Measurements from ENCODE around the gene TNFAIP8. TPM values are rescaled to one million over a fixed set of nuclear protein-coding genes. Genes with fewer than 3 reads are reported as not detected.

TNFAIP8 gene
- total RNA-seq, 3 donors from 2014 or later (not counting 1 experiment from before 2014, with no cell fraction given) = 47.6 to 87.5 (median 76.3) TPM

DNA sequence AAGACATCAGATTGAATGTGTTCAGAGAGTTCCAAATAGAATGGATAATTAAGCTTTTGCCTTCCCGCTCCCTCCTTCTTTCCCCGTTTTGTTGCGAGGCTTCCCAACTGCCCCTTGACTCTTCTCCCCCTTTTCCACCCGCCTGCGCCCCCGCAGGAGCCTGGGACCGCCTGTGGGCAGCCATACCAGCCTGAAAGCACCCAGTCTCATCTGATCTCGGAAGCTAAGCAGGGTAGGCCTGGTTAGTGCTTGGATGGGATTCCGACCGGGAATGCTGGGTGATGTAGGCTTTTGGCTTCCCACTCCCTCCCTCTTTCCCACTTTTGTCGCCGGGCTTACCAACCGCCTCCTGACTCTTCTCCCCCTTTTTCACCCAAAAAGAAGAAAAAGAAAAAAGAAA is 89.7 kb downstream of the TNFAIP8 start:
- Mint-ChIP-seq H3K9me3 (no peaks in the 10 kb centered on the region), H3K4me3 (no peak overlapping the region), H3K4me1 (no peaks in the 10 kb centered on the region), H3K36me3 (no peaks in the 10 kb centered on the region), H3K27ac (no peak overlapping the region), H3K27me3 (ENCODE audit: low read depth in 2 of 2) (peaks cover 32 to 56% of the 10 kb centered on the region in 2 donors)
- WGBS (ENCODE audit: insufficient coverage) = 95% methylated on average over 8 of the region's 13 CpGs
- H3K27ac ChIP-seq (ENCODE audit: low read length) = no peak overlapping the region
- TF ChIP-seq, protein P1, sequence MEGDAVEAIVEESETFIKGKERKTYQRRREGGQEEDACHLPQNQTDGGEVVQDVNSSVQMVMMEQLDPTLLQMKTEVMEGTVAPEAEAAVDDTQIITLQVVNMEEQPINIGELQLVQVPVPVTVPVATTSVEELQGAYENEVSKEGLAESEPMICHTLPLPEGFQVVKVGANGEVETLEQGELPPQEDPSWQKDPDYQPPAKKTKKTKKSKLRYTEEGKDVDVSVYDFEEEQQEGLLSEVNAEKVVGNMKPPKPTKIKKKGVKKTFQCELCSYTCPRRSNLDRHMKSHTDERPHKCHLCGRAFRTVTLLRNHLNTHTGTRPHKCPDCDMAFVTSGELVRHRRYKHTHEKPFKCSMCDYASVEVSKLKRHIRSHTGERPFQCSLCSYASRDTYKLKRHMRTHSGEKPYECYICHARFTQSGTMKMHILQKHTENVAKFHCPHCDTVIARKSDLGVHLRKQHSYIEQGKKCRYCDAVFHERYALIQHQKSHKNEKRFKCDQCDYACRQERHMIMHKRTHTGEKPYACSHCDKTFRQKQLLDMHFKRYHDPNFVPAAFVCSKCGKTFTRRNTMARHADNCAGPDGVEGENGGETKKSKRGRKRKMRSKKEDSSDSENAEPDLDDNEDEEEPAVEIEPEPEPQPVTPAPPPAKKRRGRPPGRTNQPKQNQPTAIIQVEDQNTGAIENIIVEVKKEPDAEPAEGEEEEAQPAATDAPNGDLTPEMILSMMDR (IDR thresholded peaks at IDR 0.05) = no peak
- H3K36me3 ChIP-seq (ENCODE audit: control insufficient read depth, insufficient read depth, low read length) = no peaks in the 10 kb centered on the region
- DNase-seq (no peak), ATAC-seq (no peak)
- H3K27me3 ChIP-seq (ENCODE audit: control insufficient read depth, insufficient read depth, low read length) = no peaks in the 10 kb centered on the region
- H3K9me3 ChIP-seq (ENCODE audit: control insufficient read depth, insufficient read depth, low read length) = no peaks in the 10 kb centered on the region
- no peak overlapping the region for H3K4me3 ChIP-seq (ENCODE audit: low read length)
- intact Hi-C loops (cut with micrococcal nuclease) = no loop called here
- no peaks in the 10 kb centered on the region for H3K4me1 ChIP-seq (ENCODE audit: control insufficient read depth, insufficient read depth, low read length)

Other genes with a start within 250 kb of the TNFAIP8 start
- 10 to 100 TPM; 38.2 to 76.9 (median 51.9) TPM for gene HSD17B4, start 96.5 kb downstream of the TNFAIP8 start, total RNA-seq

Data from natural killer cell (primary cell).